GM23338 (cell line): ENCODE results near the gene ATP7A. TPM values are rescaled to one million over a fixed set of nuclear protein-coding genes. Genes with fewer than 3 reads are reported as not detected.

Experiments used
- ATAC-seq: fragments of 200-7000 bp; cut with Tn5 transposase; 3 replicates; pipeline ENCODE4 v1.9.1; 2020
- DNase-seq: peaks from one replicate; pipeline ENCODE4 v3.0.0-alpha.2; 2015; ENCODE audit warnings: low spot score
- H2AFZ ChIP-seq: fragments of 200-600 bp; sonication (generic); 2 replicates; pipeline ENCODE4 v1.8.0; 2016; ENCODE audit warnings: antibody characterized with exemption, mild to moderate bottlenecking, moderate library complexity
- H3F3A ChIP-seq: fragments of 200-600 bp; sonication (generic); replicated peaks from 2 replicates; pipeline ENCODE4 v1.8.0; 2017; ENCODE audit warnings: antibody characterized with exemption, mixed run types, low read depth
- H3K27ac ChIP-seq: fragments of 200-600 bp; sonication (generic); 2 replicates; pipeline ENCODE4 v1.6.1; 2016; ENCODE audit warnings: low read depth
- H3K27me3 ChIP-seq: fragments of 200-600 bp; sonication (generic); 2 replicates; pipeline ENCODE4 v1.8.0; 2016; ENCODE audit warnings: mild to moderate bottlenecking, mixed run types, moderate library complexity; ENCODE audit not compliant: insufficient read depth
- H3K36me3 ChIP-seq: fragments of 200-600 bp; sonication (generic); 2 replicates; pipeline ENCODE4 v1.8.0; 2016; ENCODE audit warnings: mild to moderate bottlenecking; ENCODE audit not compliant: insufficient read depth
- H3K4me1 ChIP-seq: fragments of 200-600 bp; sonication (generic); 2 replicates; pipeline ENCODE4 v1.8.0; 2016; ENCODE audit warnings: mild to moderate bottlenecking, moderate library complexity; ENCODE audit not compliant: insufficient read depth
- H3K4me2 ChIP-seq: fragments of 200-600 bp; sonication (generic); 2 replicates; pipeline ENCODE4 v1.7.1; 2017; ENCODE audit warnings: mixed run types
- H3K4me3 ChIP-seq: fragments of 200-600 bp; sonication (generic); 2 replicates; pipeline ENCODE4 v1.6.1; 2016; ENCODE audit warnings: mixed run types
- H3K79me2 ChIP-seq: fragments of 200-600 bp; sonication (generic); replicated peaks from 2 replicates; pipeline ENCODE4 v1.8.0; 2017; ENCODE audit warnings: mild to moderate bottlenecking; ENCODE audit not compliant: insufficient read depth
- H3K9me2 ChIP-seq: fragments of 200-600 bp; sonication (generic); 2 replicates; pipeline ENCODE4 v1.8.0; 2017; ENCODE audit not compliant: insufficient read depth
- H4K20me1 ChIP-seq: fragments of 200-600 bp; sonication (generic); replicated peaks from 2 replicates; pipeline ENCODE4 v1.8.0; 2017; ENCODE audit warnings: mild to moderate bottlenecking; ENCODE audit not compliant: insufficient read depth
- H3K27ac Mint-ChIP-seq: 2 replicates; pipeline ENCODE4 v1.8.0; 2020; ENCODE audit warnings: inconsistent platforms, mild to moderate bottlenecking, moderate library complexity, mixed read lengths
- H3K27me3 Mint-ChIP-seq: 3 replicates; pipeline ENCODE4 v1.8.0; 2022; ENCODE audit warnings: low read depth, mild to moderate bottlenecking, moderate library complexity, mixed read lengths, inconsistent platforms; ENCODE audit not compliant: insufficient read depth, poor library complexity
- H3K36me3 Mint-ChIP-seq: 3 replicates; pipeline ENCODE4 v1.8.0; 2021; ENCODE audit warnings: low read depth, mild to moderate bottlenecking, inconsistent platforms, moderate library complexity, mixed read lengths
- H3K4me1 Mint-ChIP-seq: 3 replicates; pipeline ENCODE4 v1.8.0; 2020; ENCODE audit warnings: mild to moderate bottlenecking, inconsistent platforms, mixed read lengths
- H3K4me3 Mint-ChIP-seq: 3 replicates; pipeline ENCODE4 v1.8.0; 2021; ENCODE audit warnings: moderate library complexity, mild to moderate bottlenecking, inconsistent platforms, mixed read lengths
- H3K9me3 Mint-ChIP-seq: 3 replicates; pipeline ENCODE4 v1.8.0; 2020; ENCODE audit warnings: moderate library complexity, mild to moderate bottlenecking, inconsistent platforms, mixed read lengths
- CREB1 ChIP-seq: fragments of 250-450 bp; sonication (Bioruptor Pico); IDR thresholded peaks from 2 replicates; pipeline ENCODE4 v1.5.0; 2020; ENCODE audit warnings: low read depth, mild to moderate bottlenecking, moderate library complexity
- EZH2 ChIP-seq: fragments of 200-600 bp; sonication (generic); IDR thresholded peaks from one replicate; pipeline ENCODE4 v1.8.0; 2017; ENCODE audit warnings: antibody characterized with exemption, mild to moderate bottlenecking, low read depth; ENCODE audit not compliant: unreplicated experiment
- EZH2phosphoT487 ChIP-seq: fragments of 200-600 bp; sonication (generic); IDR thresholded peaks from one replicate; pipeline ENCODE4 v1.8.1; 2018; ENCODE audit warnings: antibody characterized with exemption; ENCODE audit not compliant: unreplicated experiment
- JUNB ChIP-seq: IDR thresholded peaks from one replicate; pipeline ENCODE4 v1.6.1; 2016; ENCODE audit warnings: antibody characterized with exemption; ENCODE audit not compliant: unreplicated experiment
- NANOG ChIP-seq: IDR thresholded peaks from 2 replicates; pipeline ENCODE4 v1.6.1; 2016; ENCODE audit warnings: antibody characterized with exemption, borderline replicate concordance
- POLR2AphosphoS5 ChIP-seq: IDR thresholded peaks from 2 replicates; pipeline ENCODE4 v1.6.1; 2016; ENCODE audit warnings: antibody characterized with exemption, low read depth
- REST ChIP-seq: IDR thresholded peaks from one replicate; pipeline ENCODE4 v1.6.1; 2018; ENCODE audit warnings: antibody characterized with exemption; ENCODE audit not compliant: unreplicated experiment
- STAT1 ChIP-seq: IDR thresholded peaks from one replicate; pipeline ENCODE4 v1.6.1; 2016; ENCODE audit warnings: antibody characterized with exemption; ENCODE audit not compliant: unreplicated experiment
- ZNF114 ChIP-seq: fragments of 250-450 bp; sonication (Bioruptor Pico); IDR thresholded peaks from 2 replicates; pipeline ENCODE4 v1.5.0; 2020; ENCODE audit warnings: mild to moderate bottlenecking, moderate library complexity
- ZNF331 ChIP-seq: fragments of 250-450 bp; sonication (Bioruptor Pico); IDR thresholded peaks from 2 replicates; pipeline ENCODE4 v1.5.0; 2020; ENCODE audit warnings: low read depth, mild to moderate bottlenecking, moderate library complexity
- polyA plus RNA-seq: library from polyadenylated mRNA; unstranded; fragments of >200 nt; fragmentation: Nextera tagmentation; extraction: Ambion mirVana; gene quantifications from 2 replicates; pipeline ENCODE4 v1.2.1, GENCODE V29; 2016
- total RNA-seq: library from RNA; depleted of rRNA; stranded (reverse); fragments of >200 nt; shearing (Covaris generic); gene quantifications from 2 replicates; pipeline ENCODE4 v1.2.3, GENCODE V29; 2014
- TF ChIP-seq, protein P1 (sequence below): IDR thresholded peaks from 2 replicates; pipeline ENCODE4 v1.6.1; 2016; ENCODE audit warnings: antibody characterized with exemption
- TF ChIP-seq, protein P2 (sequence below), 2 experiments: fragments of 200-600 bp in 1 of 2; sonication (generic) in 1 of 2; conservative IDR thresholded peaks; 2 replicates each; pipeline versions ENCODE4 v1.5.1 to v1.6.1; 2016 to 2017; ENCODE audit warnings: antibody characterized with exemption in 2 of 2, low read depth in 2 of 2, mild to moderate bottlenecking in 2 of 2, moderate library complexity in 1 of 2
- TF ChIP-seq, protein P3 (sequence below): fragments of 250-450 bp; sonication (Bioruptor Pico); IDR thresholded peaks from 2 replicates; pipeline ENCODE4 v1.5.0; 2020; ENCODE audit warnings: mild to moderate bottlenecking, moderate library complexity

Gene ATP7A
- total and polyA plus RNA-seq, 2 experiments from 2014 or later: 2.2 to 3.1 TPM

DNA sequence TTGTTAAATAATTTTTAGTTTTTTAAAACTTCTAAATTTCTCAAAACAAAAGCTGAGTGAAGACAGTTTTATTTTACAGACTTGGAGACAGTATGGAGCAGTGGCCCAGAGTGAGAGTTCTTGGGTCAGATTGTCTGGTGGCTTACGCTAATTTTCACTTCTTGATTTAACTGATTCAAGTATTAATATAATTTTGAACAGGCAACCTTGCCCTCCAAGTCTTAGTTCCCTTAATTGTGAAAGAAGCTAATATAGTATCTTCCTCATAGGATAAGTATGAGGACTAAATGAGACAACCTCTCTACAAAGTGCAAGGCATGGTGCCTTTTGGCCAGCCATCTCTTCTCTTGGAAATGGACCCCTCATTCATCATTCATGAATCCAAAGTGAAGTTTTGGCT is 25.4 kb downstream of the ATP7A start:
- Histone ChIP-seq H3F3A (no peaks in the 10 kb centered on the region), H3K79me2 (no peaks in the 10 kb centered on the region), H3K27ac (no peak overlapping the region), H3K9me2 (no peaks in the 10 kb centered on the region), H3K4me3 (no peak overlapping the region), H4K20me1 (no peaks in the 10 kb centered on the region), H3K27me3 (no peaks in the 10 kb centered on the region), H3K4me2 (no peak overlapping the region), H3K4me1 (no peaks in the 10 kb centered on the region), H3K36me3 (no peaks in the 10 kb centered on the region), H2AFZ (no peak overlapping the region)
- no peak for ATAC-seq
- peaks cover 5% of the 10 kb centered on the region; the same call in 1 of the 3 replicates for H3K36me3 Mint-ChIP-seq
- no peaks in the 10 kb centered on the region for H3K27me3 Mint-ChIP-seq
- H3K4me3 Mint-ChIP-seq: no peak overlapping the region
- no peak for DNase-seq
- peaks cover 4% of the 10 kb centered on the region; the same call in 2 of the 3 replicates for H3K9me3 Mint-ChIP-seq
- no peaks in the 10 kb centered on the region for H3K4me1 Mint-ChIP-seq
- TF ChIP-seq REST (no peak), ZNF114 (CRISPR knock-in tag) (no peak), CREB1 (CRISPR knock-in tag) (no peak), NANOG (no peak), ZNF331 (CRISPR knock-in tag) (no peak), JUNB (no peak), EZH2 (no peak), STAT1 (no peak), EZH2phosphoT487 (no peak), POLR2AphosphoS5 (no peak)
- TF ChIP-seq, protein P1, sequence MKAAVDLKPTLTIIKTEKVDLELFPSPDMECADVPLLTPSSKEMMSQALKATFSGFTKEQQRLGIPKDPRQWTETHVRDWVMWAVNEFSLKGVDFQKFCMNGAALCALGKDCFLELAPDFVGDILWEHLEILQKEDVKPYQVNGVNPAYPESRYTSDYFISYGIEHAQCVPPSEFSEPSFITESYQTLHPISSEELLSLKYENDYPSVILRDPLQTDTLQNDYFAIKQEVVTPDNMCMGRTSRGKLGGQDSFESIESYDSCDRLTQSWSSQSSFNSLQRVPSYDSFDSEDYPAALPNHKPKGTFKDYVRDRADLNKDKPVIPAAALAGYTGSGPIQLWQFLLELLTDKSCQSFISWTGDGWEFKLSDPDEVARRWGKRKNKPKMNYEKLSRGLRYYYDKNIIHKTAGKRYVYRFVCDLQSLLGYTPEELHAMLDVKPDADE: no peak
- TF ChIP-seq, protein P2, sequence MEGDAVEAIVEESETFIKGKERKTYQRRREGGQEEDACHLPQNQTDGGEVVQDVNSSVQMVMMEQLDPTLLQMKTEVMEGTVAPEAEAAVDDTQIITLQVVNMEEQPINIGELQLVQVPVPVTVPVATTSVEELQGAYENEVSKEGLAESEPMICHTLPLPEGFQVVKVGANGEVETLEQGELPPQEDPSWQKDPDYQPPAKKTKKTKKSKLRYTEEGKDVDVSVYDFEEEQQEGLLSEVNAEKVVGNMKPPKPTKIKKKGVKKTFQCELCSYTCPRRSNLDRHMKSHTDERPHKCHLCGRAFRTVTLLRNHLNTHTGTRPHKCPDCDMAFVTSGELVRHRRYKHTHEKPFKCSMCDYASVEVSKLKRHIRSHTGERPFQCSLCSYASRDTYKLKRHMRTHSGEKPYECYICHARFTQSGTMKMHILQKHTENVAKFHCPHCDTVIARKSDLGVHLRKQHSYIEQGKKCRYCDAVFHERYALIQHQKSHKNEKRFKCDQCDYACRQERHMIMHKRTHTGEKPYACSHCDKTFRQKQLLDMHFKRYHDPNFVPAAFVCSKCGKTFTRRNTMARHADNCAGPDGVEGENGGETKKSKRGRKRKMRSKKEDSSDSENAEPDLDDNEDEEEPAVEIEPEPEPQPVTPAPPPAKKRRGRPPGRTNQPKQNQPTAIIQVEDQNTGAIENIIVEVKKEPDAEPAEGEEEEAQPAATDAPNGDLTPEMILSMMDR (conservative IDR thresholded peaks at IDR 0.05; ENCODE audit: low read depth in 2 of 2): no peak
- TF ChIP-seq, protein P3, sequence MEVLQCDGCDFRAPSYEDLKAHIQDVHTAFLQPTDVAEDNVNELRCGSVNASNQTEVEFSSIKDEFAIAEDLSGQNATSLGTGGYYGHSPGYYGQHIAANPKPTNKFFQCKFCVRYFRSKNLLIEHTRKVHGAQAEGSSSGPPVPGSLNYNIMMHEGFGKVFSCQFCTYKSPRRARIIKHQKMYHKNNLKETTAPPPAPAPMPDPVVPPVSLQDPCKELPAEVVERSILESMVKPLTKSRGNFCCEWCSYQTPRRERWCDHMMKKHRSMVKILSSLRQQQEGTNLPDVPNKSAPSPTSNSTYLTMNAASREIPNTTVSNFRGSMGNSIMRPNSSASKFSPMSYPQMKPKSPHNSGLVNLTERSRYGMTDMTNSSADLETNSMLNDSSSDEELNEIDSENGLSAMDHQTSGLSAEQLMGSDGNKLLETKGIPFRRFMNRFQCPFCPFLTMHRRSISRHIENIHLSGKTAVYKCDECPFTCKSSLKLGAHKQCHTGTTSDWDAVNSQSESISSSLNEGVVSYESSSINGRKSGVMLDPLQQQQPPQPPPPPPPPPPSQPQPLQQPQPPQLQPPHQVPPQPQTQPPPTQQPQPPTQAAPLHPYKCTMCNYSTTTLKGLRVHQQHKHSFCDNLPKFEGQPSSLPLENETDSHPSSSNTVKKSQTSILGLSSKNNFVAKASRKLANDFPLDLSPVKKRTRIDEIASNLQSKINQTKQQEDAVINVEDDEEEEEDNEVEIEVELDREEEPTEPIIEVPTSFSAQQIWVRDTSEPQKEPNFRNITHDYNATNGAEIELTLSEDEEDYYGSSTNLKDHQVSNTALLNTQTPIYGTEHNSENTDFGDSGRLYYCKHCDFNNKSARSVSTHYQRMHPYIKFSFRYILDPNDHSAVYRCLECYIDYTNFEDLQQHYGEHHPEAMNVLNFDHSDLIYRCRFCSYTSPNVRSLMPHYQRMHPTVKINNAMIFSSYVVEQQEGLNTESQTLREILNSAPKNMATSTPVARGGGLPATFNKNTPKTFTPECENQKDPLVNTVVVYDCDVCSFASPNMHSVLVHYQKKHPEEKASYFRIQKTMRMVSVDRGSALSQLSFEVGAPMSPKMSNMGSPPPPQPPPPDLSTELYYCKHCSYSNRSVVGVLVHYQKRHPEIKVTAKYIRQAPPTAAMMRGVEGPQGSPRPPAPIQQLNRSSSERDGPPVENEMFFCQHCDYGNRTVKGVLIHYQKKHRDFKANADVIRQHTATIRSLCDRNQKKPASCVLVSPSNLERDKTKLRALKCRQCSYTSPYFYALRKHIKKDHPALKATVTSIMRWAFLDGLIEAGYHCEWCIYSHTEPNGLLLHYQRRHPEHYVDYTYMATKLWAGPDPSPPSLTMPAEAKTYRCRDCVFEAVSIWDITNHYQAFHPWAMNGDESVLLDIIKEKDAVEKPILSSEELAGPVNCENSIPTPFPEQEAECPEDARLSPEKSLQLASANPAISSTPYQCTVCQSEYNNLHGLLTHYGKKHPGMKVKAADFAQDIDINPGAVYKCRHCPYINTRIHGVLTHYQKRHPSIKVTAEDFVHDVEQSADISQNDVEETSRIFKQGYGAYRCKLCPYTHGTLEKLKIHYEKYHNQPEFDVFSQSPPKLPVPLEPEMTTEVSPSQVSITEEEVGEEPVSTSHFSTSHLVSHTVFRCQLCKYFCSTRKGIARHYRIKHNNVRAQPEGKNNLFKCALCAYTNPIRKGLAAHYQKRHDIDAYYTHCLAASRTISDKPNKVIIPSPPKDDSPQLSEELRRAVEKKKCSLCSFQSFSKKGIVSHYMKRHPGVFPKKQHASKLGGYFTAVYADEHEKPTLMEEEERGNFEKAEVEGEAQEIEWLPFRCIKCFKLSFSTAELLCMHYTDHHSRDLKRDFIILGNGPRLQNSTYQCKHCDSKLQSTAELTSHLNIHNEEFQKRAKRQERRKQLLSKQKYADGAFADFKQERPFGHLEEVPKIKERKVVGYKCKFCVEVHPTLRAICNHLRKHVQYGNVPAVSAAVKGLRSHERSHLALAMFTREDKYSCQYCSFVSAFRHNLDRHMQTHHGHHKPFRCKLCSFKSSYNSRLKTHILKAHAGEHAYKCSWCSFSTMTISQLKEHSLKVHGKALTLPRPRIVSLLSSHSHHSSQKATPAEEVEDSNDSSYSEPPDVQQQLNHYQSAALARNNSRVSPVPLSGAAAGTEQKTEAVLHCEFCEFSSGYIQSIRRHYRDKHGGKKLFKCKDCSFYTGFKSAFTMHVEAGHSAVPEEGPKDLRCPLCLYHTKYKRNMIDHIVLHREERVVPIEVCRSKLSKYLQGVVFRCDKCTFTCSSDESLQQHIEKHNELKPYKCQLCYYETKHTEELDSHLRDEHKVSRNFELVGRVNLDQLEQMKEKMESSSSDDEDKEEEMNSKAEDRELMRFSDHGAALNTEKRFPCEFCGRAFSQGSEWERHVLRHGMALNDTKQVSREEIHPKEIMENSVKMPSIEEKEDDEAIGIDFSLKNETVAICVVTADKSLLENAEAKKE (CRISPR knock-in tag): no peak
- H3K27ac Mint-ChIP-seq: no peak overlapping the region
